Vagina (tissue), 2 donors: ENCODE results near the gene RRAD.

Experiments used
- CTCF ChIP-seq, 3 experiments: fragments of 450-650 bp in 2 of 3; fragments of 200-600 bp in 1 of 3; sonication (generic) in 1 of 3; IDR thresholded peaks; one replicate each; pipeline ENCODE4 v1.5.1; 2017 to 2019; ENCODE audit warnings: antibody characterized with exemption in 3 of 3, mild to moderate bottlenecking in 2 of 3, moderate library complexity in 2 of 3
- POLR2A ChIP-seq, 2 donors: fragments of 450-650 bp; IDR thresholded peaks; one replicate each; pipeline ENCODE4 v1.6.1; 2017; ENCODE audit warnings: antibody characterized with exemption in 2 of 2, mild to moderate bottlenecking in 2 of 2, moderate library complexity in 2 of 2
- POLR2AphosphoS5 ChIP-seq, 2 donors: sonication (generic); formaldehyde crosslinking; IDR thresholded peaks; one replicate each; pipeline ENCODE4 v1.9.0; 2017; ENCODE audit warnings: antibody characterized with exemption in 2 of 2, mild to moderate bottlenecking in 2 of 2, low read depth in 1 of 2; ENCODE audit not compliant: insufficient read depth in 1 of 2

DNA sequence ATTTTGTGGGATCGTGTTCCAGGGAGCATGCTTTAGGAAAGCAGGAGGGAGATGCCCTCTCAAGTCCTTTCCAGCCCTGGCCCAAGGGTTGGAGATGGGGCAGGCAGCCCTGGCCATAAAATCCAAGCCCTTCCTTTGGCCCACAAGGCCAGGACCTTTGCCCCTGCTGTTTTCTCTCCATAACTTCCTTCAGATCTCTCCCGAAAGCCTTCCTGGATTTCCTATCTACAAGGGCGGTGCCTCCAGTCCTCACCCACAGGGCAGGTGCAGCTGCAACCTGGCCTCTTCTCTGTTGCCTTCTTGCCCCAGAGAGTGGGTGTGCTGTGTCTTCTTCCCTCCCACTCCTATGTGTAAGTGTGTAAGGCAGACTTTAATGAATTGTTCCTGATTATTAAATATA, 53.5 kb downstream of the RRAD start:
- no peak for TF ChIP-seq CTCF (IDR thresholded peaks at IDR 0.05)
- no peak for TF ChIP-seq POLR2AphosphoS5 (IDR thresholded peaks at IDR 0.05; ENCODE audit: insufficient read depth in 1 of 2, low read depth in 1 of 2)
- TF ChIP-seq POLR2A (IDR thresholded peaks at IDR 0.05) = no peak
